MG63 (cell line): ENCODE measurements around the gene NCAM2. TPM values are rescaled to one million over a fixed set of nuclear protein-coding genes. Genes with fewer than 3 reads are reported as not detected.

ENCODE experiments used
- DNase-seq: peaks from one replicate; pipeline ENCODE4 v3.0.0-alpha.2; 2020
- H3K27me3 ChIP-seq: fragments of 250-450 bp; sonication (Bioruptor Pico); 2 replicates; pipeline ENCODE4 v1.5.1; 2020; ENCODE audit warnings: mild to moderate bottlenecking, moderate library complexity
- H3K36me3 ChIP-seq: fragments of 250-450 bp; sonication (Bioruptor Pico); 2 replicates; pipeline ENCODE4 v1.5.1; 2020; ENCODE audit warnings: mild to moderate bottlenecking, moderate library complexity
- H3K4me3 ChIP-seq: fragments of 250-450 bp; sonication (Bioruptor Pico); 2 replicates; pipeline ENCODE4 v1.5.1; 2020; ENCODE audit warnings: mild to moderate bottlenecking, moderate library complexity
- H3K9me3 ChIP-seq: fragments of 250-450 bp; sonication (Bioruptor Pico); 2 replicates; pipeline ENCODE4 v1.5.1; 2020; ENCODE audit warnings: mild to moderate bottlenecking, moderate library complexity
- total RNA-seq: library from RNA; depleted of rRNA; stranded (reverse); fragments of >200 nt; shearing (Covaris generic); gene quantifications from 2 replicates; pipeline ENCODE4 v1.2.3, GENCODE V29; 2014; ENCODE audit warnings: low replicate concordance; rRNA removed

NCAM2 gene
- total RNA-seq: 2.5 and 2.8 TPM in 2 replicates

GRCh38 chr21:20997636-20998455, at the start of gene NCAM2:
Gene NCAM2 (plus strand): TSS chr21:20998409.
- DNase-seq: peak; percentile 85
- H3K9me3 ChIP-seq: no peaks in the 10 kb centered on the region
- H3K4me3 ChIP-seq: peak within 1 kb of the TSS; percentile 59
- no peaks in the 10 kb centered on the region for H3K36me3 ChIP-seq
- H3K27me3 ChIP-seq: no peaks in the 10 kb centered on the region

DNA sequence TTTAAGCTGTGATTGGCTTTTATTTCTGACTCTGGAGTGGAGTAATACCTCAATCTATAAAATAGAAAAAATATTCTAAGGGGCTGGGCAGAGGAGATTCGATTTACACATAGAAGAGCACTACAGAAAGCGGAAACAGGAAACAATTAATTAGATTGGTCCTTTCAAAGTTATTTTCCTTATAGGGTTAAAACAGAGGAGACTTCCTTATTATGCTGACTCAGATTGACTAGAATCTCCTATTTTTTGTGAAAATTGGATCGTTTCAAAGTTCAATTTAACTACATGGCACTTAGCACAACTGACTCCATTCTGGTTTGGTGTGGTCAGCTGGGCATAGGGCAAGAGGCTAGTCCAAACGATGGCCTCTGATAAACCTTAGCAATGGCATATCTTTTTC, 48.3 kb upstream of the NCAM2 start:
- H3K9me3 ChIP-seq: no peaks in the 10 kb centered on the region
- no peak for DNase-seq
- no peaks in the 10 kb centered on the region for H3K27me3 ChIP-seq
- H3K4me3 ChIP-seq: no peak overlapping the region
- no peaks in the 10 kb centered on the region for H3K36me3 ChIP-seq

- no peaks in the 10 kb centered on the region for H3K9me3 ChIP-seq
- no peak for DNase-seq
- no peaks in the 10 kb centered on the region for H3K36me3 ChIP-seq
- H3K27me3 ChIP-seq: no peaks in the 10 kb centered on the region
- H3K4me3 ChIP-seq: no peak overlapping the region
Observed at GRCh38 chr21:20965816-20966215, 32.4 kb upstream of the NCAM2 start.

DNA sequence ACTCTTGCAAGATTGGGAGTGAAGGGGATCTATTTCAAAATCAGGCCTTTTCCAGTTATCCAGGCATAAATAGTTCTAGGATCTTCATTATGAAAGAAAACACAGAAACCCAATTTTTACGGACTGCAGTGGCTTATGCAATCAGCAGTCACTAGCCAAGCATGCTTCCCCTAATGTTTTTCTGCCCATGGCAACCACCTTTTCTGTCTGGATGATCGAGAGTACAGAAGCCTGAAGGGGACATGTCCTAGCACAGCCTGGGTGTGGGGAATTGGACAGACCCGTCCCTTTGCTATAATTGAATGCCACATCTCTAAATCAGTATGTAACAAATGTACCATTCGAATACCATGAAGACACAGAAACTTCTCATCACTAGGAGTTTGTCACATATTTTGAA, 29.8 kb upstream of the NCAM2 start:
- no peaks in the 10 kb centered on the region for H3K9me3 ChIP-seq
- DNase-seq: no peak

DNA sequence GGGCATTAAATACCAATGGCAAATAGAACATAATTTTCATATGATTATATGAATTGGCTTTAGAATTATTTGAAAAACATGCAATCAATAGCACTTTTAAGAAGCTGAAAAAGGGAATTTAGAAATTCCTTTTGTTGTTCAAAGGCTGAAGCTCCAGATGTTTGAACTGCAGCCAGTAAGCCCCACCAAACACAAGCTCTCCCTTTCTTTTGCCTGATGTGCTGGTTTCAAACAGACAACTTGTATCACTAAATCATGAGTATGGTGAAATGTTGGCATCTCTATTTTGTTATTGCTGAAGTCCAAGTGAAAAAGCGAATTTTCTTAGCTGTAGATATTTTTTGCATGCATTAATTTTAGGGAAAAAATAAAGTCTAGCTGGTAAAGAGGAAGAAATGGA, 27.5 kb upstream of the NCAM2 start:
- DNase-seq: no peak
- H3K36me3 ChIP-seq: no peaks in the 10 kb centered on the region
- no peak overlapping the region for H3K4me3 ChIP-seq

More for the DNA sequence above, 29.8 kb upstream of the NCAM2 start:
- Histone ChIP-seq H3K36me3 (no peaks in the 10 kb centered on the region), H3K27me3 (no peaks in the 10 kb centered on the region), H3K4me3 (no peak overlapping the region)

DNA sequence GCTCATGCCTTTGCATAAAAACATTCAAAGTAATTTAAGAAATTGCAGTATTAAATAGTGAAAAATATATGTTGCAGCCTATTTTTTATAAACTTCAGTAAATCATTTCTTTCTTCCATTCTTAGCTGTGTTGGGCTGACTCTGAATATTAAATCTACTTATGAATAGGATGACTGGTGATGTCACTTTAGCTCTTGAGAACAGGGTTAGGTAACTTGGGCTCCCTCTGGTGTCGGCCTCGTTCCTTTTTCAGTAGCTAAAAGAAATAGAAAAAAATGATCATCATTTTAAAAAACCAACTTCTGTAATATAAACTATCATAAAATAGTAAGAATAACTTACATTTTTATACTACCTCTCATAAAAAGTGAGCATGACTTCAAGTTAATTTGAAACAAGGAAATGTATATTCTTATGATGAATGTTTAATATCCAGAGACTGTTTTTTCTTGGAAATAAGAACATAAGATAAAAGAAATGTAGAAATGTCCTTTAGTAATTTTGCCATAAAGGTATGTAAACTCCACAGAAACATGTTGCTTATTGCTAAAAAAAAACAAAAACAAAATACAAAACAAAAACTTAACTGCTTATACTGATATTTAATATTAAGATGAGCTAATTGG, 26.8 kb upstream of the NCAM2 start:
- Histone ChIP-seq H3K36me3 (no peaks in the 10 kb centered on the region), H3K4me3 (no peak overlapping the region), H3K9me3 (no peaks in the 10 kb centered on the region), H3K27me3 (no peaks in the 10 kb centered on the region)
- DNase-seq: peak; percentile 55

More for the DNA sequence above, 27.5 kb upstream of the NCAM2 start:
- Histone ChIP-seq H3K9me3 (no peaks in the 10 kb centered on the region), H3K27me3 (no peaks in the 10 kb centered on the region)

- Histone ChIP-seq H3K27me3 (no peaks in the 10 kb centered on the region), H3K4me3 (no peak overlapping the region), H3K9me3 (no peaks in the 10 kb centered on the region), H3K36me3 (no peaks in the 10 kb centered on the region)
- DNase-seq: no peak
Observed at GRCh38 chr21:20994790-20995189, 3.4 kb upstream of the NCAM2 start.

GRCh38 chr21:20996421-20997310, 1.5 kb upstream of the NCAM2 start:
- Histone ChIP-seq H3K4me3 (no peak overlapping the region), H3K36me3 (no peaks in the 10 kb centered on the region), H3K9me3 (no peaks in the 10 kb centered on the region), H3K27me3 (no peaks in the 10 kb centered on the region)
- peak; percentile 29 for DNase-seq

- Histone ChIP-seq H3K36me3 (no peaks in the 10 kb centered on the region), H3K27me3 (no peaks in the 10 kb centered on the region), H3K9me3 (no peaks in the 10 kb centered on the region), H3K4me3 (no peak overlapping the region)
- no peak for DNase-seq
Observed at GRCh38 chr21:20997311-20997635, 936 bp upstream of the NCAM2 start.

- Histone ChIP-seq H3K4me3 (peak overlapping the region; percentile 59), H3K36me3 (no peaks in the 10 kb centered on the region), H3K27me3 (no peaks in the 10 kb centered on the region), H3K9me3 (no peaks in the 10 kb centered on the region)
- no peak for DNase-seq
Observed at GRCh38 chr21:20998456-20998789, 214 bp downstream of the NCAM2 start.

DNA sequence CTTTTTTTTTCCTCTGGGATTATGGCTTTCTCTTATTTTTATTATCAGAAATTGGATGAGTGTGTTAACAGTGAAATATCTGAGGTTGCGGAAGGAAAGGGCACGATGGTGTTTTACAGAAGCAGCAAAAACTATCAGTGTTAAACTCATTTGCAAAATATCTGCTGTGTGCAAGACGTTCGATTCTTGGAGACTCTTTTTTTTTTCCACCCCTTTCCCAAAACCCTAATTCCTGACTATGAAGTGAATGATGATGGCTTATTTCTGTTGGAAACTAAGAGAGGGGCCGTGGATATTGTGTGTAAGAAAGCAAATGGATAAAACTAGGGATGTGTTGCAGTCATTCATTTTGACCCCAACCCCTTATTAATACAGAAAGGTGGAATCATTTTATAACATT, 677 bp downstream of the NCAM2 start:
- Histone ChIP-seq H3K9me3 (no peaks in the 10 kb centered on the region), H3K27me3 (no peaks in the 10 kb centered on the region), H3K36me3 (no peaks in the 10 kb centered on the region), H3K4me3 (peak overlapping the region; percentile 59)
- no peak for DNase-seq

- Histone ChIP-seq H3K9me3 (no peaks in the 10 kb centered on the region), H3K36me3 (no peaks in the 10 kb centered on the region), H3K4me3 (no peak overlapping the region), H3K27me3 (no peaks in the 10 kb centered on the region)
- no peak for DNase-seq
Observed at GRCh38 chr21:20999659-21000058, 1.4 kb downstream of the NCAM2 start.

GRCh38 chr21:21000591-21001175, 2.5 kb downstream of the NCAM2 start:
- no peak overlapping the region for H3K4me3 ChIP-seq
- no peak for DNase-seq
- no peaks in the 10 kb centered on the region for H3K9me3 ChIP-seq

GRCh38 chr21:21001591-21002100, 3.4 kb downstream of the NCAM2 start:
- no peak overlapping the region for H3K4me3 ChIP-seq
- H3K27me3 ChIP-seq: no peaks in the 10 kb centered on the region
- no peak for DNase-seq
- H3K36me3 ChIP-seq: no peaks in the 10 kb centered on the region
- H3K9me3 ChIP-seq: no peaks in the 10 kb centered on the region

More at GRCh38 chr21:21000591-21001175, 2.5 kb downstream of the NCAM2 start:
- no peaks in the 10 kb centered on the region for H3K27me3 ChIP-seq
- no peaks in the 10 kb centered on the region for H3K36me3 ChIP-seq

GRCh38 chr21:21002153-21002552, 3.9 kb downstream of the NCAM2 start:
- Histone ChIP-seq H3K36me3 (no peaks in the 10 kb centered on the region), H3K4me3 (no peak overlapping the region), H3K9me3 (no peaks in the 10 kb centered on the region), H3K27me3 (no peaks in the 10 kb centered on the region)
- no peak for DNase-seq

- no peaks in the 10 kb centered on the region for H3K27me3 ChIP-seq
- no peak for DNase-seq
- H3K36me3 ChIP-seq: no peaks in the 10 kb centered on the region
- no peak overlapping the region for H3K4me3 ChIP-seq
- no peaks in the 10 kb centered on the region for H3K9me3 ChIP-seq
Observed at GRCh38 chr21:21003701-21004100, 5.5 kb downstream of the NCAM2 start.

- no peak overlapping the region for H3K4me3 ChIP-seq
- DNase-seq: no peak
- no peaks in the 10 kb centered on the region for H3K36me3 ChIP-seq
- H3K27me3 ChIP-seq: no peaks in the 10 kb centered on the region
- no peaks in the 10 kb centered on the region for H3K9me3 ChIP-seq
Observed at GRCh38 chr21:21007606-21008005, 9.4 kb downstream of the NCAM2 start.
